SH-SY5Y (cell line): ENCODE results near the gene RNLS.

ENCODE experiments used
- GATA2 ChIP-seq: IDR thresholded peaks from 2 replicates; pipeline ENCODE4 v1.6.1; 2011; ENCODE audit warnings: mild to moderate bottlenecking, low read depth, low read length
- GATA3 ChIP-seq: IDR thresholded peaks from 2 replicates; pipeline ENCODE4 v1.6.1; 2011; ENCODE audit warnings: low read depth, mild to moderate bottlenecking, low read length, moderate library complexity

DNA sequence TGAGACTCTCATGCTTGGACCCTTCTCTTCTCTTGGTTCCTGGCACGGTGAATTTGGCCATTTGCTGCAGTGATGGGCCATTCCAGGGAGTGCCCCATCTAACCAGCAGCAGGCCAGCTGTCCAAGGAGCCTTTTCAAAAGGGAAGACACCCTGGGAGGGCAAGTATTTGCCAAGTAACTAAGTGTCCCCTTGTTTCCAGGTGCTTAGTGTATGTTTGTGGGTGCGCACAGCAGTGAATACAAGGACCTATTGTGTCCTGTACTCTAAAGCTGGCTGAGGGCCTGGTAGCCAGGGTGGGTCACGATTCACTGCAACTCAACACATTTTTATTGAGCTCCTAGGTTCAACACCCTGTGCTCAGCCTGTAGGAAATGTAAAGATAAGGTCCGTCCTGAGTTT lies 348.8 kb downstream of the RNLS start:
- TF ChIP-seq GATA2: no peak
- TF ChIP-seq GATA3: no peak
